Measurements from ENCODE around the gene TKFC.

Gene TKFC

GRCh38 chr11:61345170-61345610 lies 12.2 kb downstream of the TKFC start:
- no peak for DNase-seq (ENCODE audit: low read depth)
- TF ChIP-seq, protein P1, sequence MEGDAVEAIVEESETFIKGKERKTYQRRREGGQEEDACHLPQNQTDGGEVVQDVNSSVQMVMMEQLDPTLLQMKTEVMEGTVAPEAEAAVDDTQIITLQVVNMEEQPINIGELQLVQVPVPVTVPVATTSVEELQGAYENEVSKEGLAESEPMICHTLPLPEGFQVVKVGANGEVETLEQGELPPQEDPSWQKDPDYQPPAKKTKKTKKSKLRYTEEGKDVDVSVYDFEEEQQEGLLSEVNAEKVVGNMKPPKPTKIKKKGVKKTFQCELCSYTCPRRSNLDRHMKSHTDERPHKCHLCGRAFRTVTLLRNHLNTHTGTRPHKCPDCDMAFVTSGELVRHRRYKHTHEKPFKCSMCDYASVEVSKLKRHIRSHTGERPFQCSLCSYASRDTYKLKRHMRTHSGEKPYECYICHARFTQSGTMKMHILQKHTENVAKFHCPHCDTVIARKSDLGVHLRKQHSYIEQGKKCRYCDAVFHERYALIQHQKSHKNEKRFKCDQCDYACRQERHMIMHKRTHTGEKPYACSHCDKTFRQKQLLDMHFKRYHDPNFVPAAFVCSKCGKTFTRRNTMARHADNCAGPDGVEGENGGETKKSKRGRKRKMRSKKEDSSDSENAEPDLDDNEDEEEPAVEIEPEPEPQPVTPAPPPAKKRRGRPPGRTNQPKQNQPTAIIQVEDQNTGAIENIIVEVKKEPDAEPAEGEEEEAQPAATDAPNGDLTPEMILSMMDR (conservative IDR thresholded peaks at IDR 0.05; ENCODE audit: low read depth, low read length), result no peak
- H3K4me3 ChIP-seq (ENCODE audit: low read length), result no peak overlapping the region

DNA sequence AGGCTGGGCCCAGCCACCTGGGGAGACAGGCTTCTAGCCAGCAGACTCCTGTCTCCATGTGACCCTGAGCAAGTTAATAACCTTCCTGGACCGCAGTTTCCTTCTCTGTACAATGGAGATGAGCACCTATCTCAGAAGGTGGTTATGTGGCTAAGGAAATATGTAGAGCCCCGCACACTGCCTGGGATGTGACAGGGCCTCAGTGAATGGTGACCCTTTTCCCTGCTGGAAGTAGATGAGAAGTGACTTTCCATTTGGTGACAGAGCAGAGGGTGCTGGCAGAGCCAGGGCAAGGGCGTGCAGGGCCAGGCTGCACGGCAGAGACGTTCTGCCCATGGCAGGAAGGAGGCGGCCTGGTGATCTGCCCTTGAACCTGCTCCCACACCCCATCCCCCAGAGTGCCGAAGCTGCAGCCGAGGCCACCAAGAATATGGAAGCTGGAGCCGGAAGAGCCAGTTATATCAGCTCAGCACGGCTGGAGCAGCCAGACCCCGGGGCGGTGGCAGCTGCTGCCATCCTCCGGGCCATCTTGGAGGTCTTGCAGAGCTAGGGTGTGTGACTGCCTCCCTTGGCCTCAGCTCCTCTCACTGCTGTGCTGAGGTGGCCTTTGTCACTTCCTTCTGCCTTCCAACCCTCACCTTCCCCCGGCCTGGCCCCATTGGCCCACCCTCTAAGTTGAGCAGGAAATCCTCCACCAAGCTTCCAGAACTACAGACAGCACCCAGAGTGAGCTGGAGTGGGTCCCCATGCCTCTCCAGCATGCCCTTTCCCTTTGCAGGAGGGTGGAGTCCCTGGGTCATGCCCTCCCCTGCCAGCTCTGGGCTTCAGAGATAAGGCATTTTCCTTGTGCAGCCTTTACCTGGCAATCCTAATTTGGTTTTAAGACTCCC lies 13.2 kb downstream of the TKFC start:
- no peak overlapping the region for H3K4me3 ChIP-seq (ENCODE audit: low read length)
- TF ChIP-seq, protein P1 (conservative IDR thresholded peaks at IDR 0.05; ENCODE audit: low read depth, low read length), result no peak
- DNase-seq (ENCODE audit: low read depth), result no peak

- H3K4me3 ChIP-seq (ENCODE audit: low read length), result no peak overlapping the region
- TF ChIP-seq, protein P1 (conservative IDR thresholded peaks at IDR 0.05; ENCODE audit: low read depth, low read length), result no peak
- DNase-seq (ENCODE audit: low read depth), result no peak
Measured at GRCh38 chr11:61347916-61348461, 15.0 kb downstream of the TKFC start.

DNA sequence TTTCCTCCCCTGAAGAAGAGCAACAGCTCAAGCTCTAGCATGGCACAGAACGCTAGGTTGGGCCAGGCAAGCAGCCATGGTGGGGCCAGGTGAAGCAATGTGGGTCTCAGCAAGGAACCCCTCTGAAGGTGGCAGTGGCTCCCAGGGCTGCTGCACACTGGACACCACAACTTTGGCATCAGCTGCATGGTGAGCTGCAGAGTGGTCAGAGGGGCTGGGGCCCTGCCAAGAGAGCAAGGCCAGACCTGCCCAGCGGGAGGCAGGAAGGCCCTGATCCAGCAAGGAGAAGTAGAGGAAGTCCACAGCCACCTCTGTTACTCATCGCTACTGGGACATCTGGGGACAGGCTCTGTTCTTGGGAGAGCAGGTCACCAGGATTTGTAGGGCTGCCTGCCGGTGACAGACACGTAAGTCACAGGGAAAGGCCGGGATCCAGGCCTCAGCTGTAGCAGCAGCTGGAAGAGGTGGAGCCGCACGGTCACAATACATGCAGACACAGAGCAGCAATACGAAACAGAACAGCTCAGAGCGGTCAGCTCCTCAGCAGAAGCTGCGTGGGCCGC lies 16.2 kb downstream of the TKFC start:
- no peak for DNase-seq (ENCODE audit: low read depth)
- TF ChIP-seq, protein P1 (conservative IDR thresholded peaks at IDR 0.05; ENCODE audit: low read depth, low read length), result no peak
- H3K4me3 ChIP-seq (ENCODE audit: low read length), result no peak overlapping the region

DNA sequence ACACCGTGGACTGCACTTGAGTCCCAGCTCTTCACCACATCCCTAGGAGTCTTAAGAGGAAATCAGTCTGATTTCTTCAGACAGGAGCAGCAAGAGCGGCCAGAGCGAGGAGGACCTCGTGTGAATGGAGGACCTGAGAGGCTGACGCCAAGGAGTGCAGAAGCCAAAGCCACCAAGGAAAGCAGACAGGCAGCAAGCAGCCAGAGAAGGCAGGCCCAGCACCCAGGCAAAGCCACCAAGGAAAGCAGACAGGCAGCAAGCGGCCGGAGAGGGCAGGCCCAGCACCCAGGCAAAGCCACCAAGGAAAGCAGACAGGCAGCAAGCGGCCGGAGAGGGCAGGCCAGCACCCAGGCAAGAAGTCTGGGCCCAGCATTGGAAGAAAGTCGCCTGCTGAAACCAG lies 16.9 kb downstream of the TKFC start:
- DNase-seq (ENCODE audit: low read depth), result no peak
- TF ChIP-seq, protein P1 (conservative IDR thresholded peaks at IDR 0.05; ENCODE audit: low read depth, low read length), result no peak
- no peak overlapping the region for H3K4me3 ChIP-seq (ENCODE audit: low read length)

GRCh38 chr11:61350336-61350735 lies 17.3 kb downstream of the TKFC start:
- TF ChIP-seq, protein P1 (conservative IDR thresholded peaks at IDR 0.05; ENCODE audit: low read depth, low read length), result no peak
- no peak overlapping the region for H3K4me3 ChIP-seq (ENCODE audit: low read length)
- no peak for DNase-seq (ENCODE audit: low read depth)

All from retinal pigment epithelial cell (primary cell).